GM13976 (cell line): ENCODE results near the gene JUN.

Experiments
- DNase-seq: peaks from one replicate; pipeline ENCODE4 v3.0.0; 2012; ENCODE audit warnings: low spot score
- in situ Hi-C: fragments of 300-500 bp; cut with MboI; formaldehyde crosslinking; loops from one replicate; pipeline ENCODE4 v1.12.0; 2022; ENCODE audit warnings: low sequenced_read_pairs, mixed read lengths, inconsistent platforms; ENCODE audit not compliant: unreplicated experiment
- TF ChIP-seq, protein P1 (sequence below): IDR thresholded peaks from 2 replicates; pipeline ENCODE4 v1.5.1; 2012; ENCODE audit warnings: borderline replicate concordance, mild to moderate bottlenecking; ENCODE audit not compliant: insufficient read depth; ENCODE audit errors: extremely low read depth, missing control alignments, control extremely low read depth

Gene JUN

GRCh38 chr1:58780836-58781452 is 2.9 kb downstream of the JUN start:
- in situ Hi-C loops = loop anchor here (25.0 kb wide), 1 partner anchor 506 kb away; the partner anchor contains the start of gene FGGY
- DNase-seq = no peak
- TF ChIP-seq, protein P1, sequence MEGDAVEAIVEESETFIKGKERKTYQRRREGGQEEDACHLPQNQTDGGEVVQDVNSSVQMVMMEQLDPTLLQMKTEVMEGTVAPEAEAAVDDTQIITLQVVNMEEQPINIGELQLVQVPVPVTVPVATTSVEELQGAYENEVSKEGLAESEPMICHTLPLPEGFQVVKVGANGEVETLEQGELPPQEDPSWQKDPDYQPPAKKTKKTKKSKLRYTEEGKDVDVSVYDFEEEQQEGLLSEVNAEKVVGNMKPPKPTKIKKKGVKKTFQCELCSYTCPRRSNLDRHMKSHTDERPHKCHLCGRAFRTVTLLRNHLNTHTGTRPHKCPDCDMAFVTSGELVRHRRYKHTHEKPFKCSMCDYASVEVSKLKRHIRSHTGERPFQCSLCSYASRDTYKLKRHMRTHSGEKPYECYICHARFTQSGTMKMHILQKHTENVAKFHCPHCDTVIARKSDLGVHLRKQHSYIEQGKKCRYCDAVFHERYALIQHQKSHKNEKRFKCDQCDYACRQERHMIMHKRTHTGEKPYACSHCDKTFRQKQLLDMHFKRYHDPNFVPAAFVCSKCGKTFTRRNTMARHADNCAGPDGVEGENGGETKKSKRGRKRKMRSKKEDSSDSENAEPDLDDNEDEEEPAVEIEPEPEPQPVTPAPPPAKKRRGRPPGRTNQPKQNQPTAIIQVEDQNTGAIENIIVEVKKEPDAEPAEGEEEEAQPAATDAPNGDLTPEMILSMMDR = no peak

DNA sequence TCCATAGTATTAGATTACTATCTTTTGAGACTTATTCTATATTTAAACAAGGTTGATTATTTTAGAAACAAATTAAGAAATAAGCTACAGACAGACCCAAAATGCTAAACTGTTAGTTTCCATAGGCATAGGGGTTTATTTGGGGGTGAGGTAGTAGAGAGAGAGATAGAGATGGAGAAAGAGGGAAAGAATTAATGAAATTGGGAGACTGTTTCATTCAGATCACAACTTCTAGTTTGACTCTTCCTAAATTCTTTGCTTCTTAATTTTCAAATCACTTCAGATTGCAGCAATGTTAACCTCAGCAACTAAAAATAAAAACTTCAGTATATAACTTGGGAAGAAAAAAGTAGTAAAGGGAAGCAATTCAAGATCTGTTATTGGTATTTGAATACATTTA is 3.4 kb downstream of the JUN start:
- TF ChIP-seq, protein P1 = no peak
- in situ Hi-C loops = loop anchor here (25.0 kb wide), 1 partner anchor 507 kb away; the partner anchor contains the start of gene FGGY
- no peak for DNase-seq

- TF ChIP-seq, protein P1 = no peak
- in situ Hi-C loops = loop anchor here (25.0 kb wide), 1 partner anchor 507 kb away; the partner anchor contains the start of gene FGGY
- DNase-seq = no peak
Measured at GRCh38 chr1:58779801-58780382, 4.0 kb downstream of the JUN start.

GRCh38 chr1:58779059-58779754 is 4.6 kb downstream of the JUN start:
- no peak for DNase-seq
- in situ Hi-C loops = loop anchor here (25.0 kb wide), 1 partner anchor 508 kb away; the partner anchor contains the start of gene FGGY
- TF ChIP-seq, protein P1 = no peak

DNA sequence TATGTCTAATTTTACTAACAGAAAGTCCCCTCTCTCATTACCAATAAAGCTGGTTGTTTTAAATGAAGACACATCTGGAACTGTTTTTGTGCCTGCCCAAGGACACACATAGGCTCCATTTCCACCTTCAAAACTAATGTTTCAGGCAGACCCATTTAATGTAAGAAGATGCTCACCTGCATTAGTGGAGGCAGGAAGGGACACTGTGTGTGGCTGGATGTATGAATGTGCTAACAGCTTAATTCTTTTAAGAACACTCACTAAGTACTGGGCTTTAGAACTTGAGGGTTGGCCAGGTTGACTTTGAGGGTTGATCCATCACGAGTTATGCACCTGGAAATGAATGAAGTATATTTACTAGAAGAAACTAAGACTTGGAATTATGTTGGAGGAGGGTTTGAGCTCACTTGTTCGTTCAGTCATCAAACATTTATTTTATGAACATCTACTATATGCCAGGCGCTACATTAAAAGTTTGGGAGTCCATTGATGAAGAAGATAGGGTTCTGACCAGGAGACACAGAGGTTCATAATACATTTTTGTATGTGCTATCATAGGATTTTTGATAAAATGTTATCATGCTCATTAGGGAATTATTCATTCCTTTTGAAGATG is 5.4 kb downstream of the JUN start:
- TF ChIP-seq, protein P1 = no peak
- in situ Hi-C loops = loop anchor here (25.0 kb wide), 1 partner anchor 509 kb away; the partner anchor contains the start of gene FGGY
- no peak for DNase-seq

- DNase-seq = no peak
- in situ Hi-C loops = no loop called here
- TF ChIP-seq, protein P1 = no peak
Measured at GRCh38 chr1:58774027-58774426, 9.8 kb downstream of the JUN start.
